Measurements from ENCODE around the gene AGPS.

- no peak for TF ChIP-seq BACH1 (IDR thresholded peaks at IDR 0.05; ENCODE audit: borderline replicate concordance)
- TF ChIP-seq SMC3 (IDR thresholded peaks at IDR 0.05; ENCODE audit: borderline replicate concordance, low read length) = no peak
- TF ChIP-seq CTCF (IDR thresholded peaks at IDR 0.05 in 2 of 3, conservative IDR thresholded peaks at IDR 0.05 in 1 of 3; ENCODE audit: control insufficient read depth in 2 of 3, extremely low read depth in 1 of 3, insufficient read depth in 1 of 3, low read depth in 3 of 3, low read length in 3 of 3) = no peak
- TF ChIP-seq ZNF207 (IDR thresholded peaks at IDR 0.05; ENCODE audit: borderline replicate concordance) = no peak
- no peak for TF ChIP-seq PAX5 (IDR thresholded peaks at IDR 0.05; ENCODE audit: borderline replicate concordance, low read depth, low read length)
- TF ChIP-seq EZH2 (IDR thresholded peaks at IDR 0.05; ENCODE audit: borderline replicate concordance, control insufficient read depth, low read depth, low read length) = no peak
- TF ChIP-seq ZNF217 (IDR thresholded peaks at IDR 0.05) = no peak
- no peak for TF ChIP-seq EP300 (IDR thresholded peaks at IDR 0.05; ENCODE audit: borderline replicate concordance in 1 of 2, control insufficient read depth in 1 of 2, low read depth in 2 of 2, low read length in 2 of 2)
- TF ChIP-seq REST (IDR thresholded peaks at IDR 0.05; ENCODE audit: low read depth, low read length) = no peak
- TF ChIP-seq NFIC (IDR thresholded peaks at IDR 0.05; ENCODE audit: low read depth, low read length) = no peak
- no peak for TF ChIP-seq POLR2A (IDR thresholded peaks at IDR 0.05; ENCODE audit: low read depth, low read length)
- no peak for TF ChIP-seq FOXM1 (IDR thresholded peaks at IDR 0.05; ENCODE audit: low read depth, low read length)
- TF ChIP-seq CHD4 (IDR thresholded peaks at IDR 0.05) = no peak
Measured at GRCh38 chr2:177519534-177520115, 127.1 kb downstream of the AGPS start.
